GM18502 (cell line): Measurements from ENCODE around the gene LHX1.

Experiments used
- ATAC-seq: cut with Tn5 transposase; IDR thresholded peaks from one replicate; pipeline ENCODE4 v1.9.1; 2021; ENCODE audit warnings: mild to moderate bottlenecking; ENCODE audit not compliant: unreplicated experiment, poor library complexity

Gene LHX1

GRCh38 chr17:36921095-36921851 lies 16.0 kb upstream of the LHX1 start:
- ATAC-seq = no peak

- ATAC-seq = no peak
Measured at GRCh38 chr17:36922175-36922574, 15.1 kb upstream of the LHX1 start.

- ATAC-seq = no peak
Measured at GRCh38 chr17:36923814-36924221, 13.5 kb upstream of the LHX1 start.

GRCh38 chr17:36926226-36926625 lies 11.0 kb upstream of the LHX1 start:
- no peak for ATAC-seq

GRCh38 chr17:36926701-36927100 lies 10.6 kb upstream of the LHX1 start:
- no peak for ATAC-seq

- no peak for ATAC-seq
Measured at GRCh38 chr17:36928471-36929345, 8.6 kb upstream of the LHX1 start.

GRCh38 chr17:36929851-36930582 lies 7.3 kb upstream of the LHX1 start:
- no peak for ATAC-seq

GRCh38 chr17:36930583-36930900 lies 6.7 kb upstream of the LHX1 start:
- ATAC-seq = no peak

- ATAC-seq = no peak
Measured at GRCh38 chr17:36931096-36931696, 6.1 kb upstream of the LHX1 start.

GRCh38 chr17:36931697-36932382 lies 5.4 kb upstream of the LHX1 start:
- no peak for ATAC-seq

- no peak for ATAC-seq
Measured at GRCh38 chr17:36932383-36932693, 4.9 kb upstream of the LHX1 start.

GRCh38 chr17:36932694-36933511 lies 4.4 kb upstream of the LHX1 start:
- ATAC-seq = no peak

GRCh38 chr17:36933512-36934143 lies 3.6 kb upstream of the LHX1 start:
- ATAC-seq = no peak

- no peak for ATAC-seq
Measured at GRCh38 chr17:36934144-36934691, 3.1 kb upstream of the LHX1 start.

- no peak for ATAC-seq
Measured at GRCh38 chr17:36934692-36935630, 2.3 kb upstream of the LHX1 start.

- ATAC-seq = no peak
Measured at GRCh38 chr17:36935671-36936454, 1.4 kb upstream of the LHX1 start.

GRCh38 chr17:36936455-36937000 lies 747 bp upstream of the LHX1 start:
- no peak for ATAC-seq
